Gastroesophageal sphincter (tissue), 3 donors: ENCODE data around the gene FGF14.

Experiments
- CTCF ChIP-seq, 4 experiments: fragments of 200-600 bp in 2 of 4; fragments of 450-650 bp in 2 of 4; sonication (generic) in 1 of 4; IDR thresholded peaks; one replicate each; pipeline ENCODE4 v1.5.1; 2017 to 2019; ENCODE audit warnings: antibody characterized with exemption in 4 of 4, mild to moderate bottlenecking in 2 of 4, moderate library complexity in 2 of 4
- EP300 ChIP-seq: sonication (generic); formaldehyde crosslinking; IDR thresholded peaks from one replicate; pipeline ENCODE4 v1.6.1; 2017; ENCODE audit warnings: antibody characterized with exemption, mild to moderate bottlenecking
- POLR2A ChIP-seq, 2 donors: fragments of 450-650 bp; IDR thresholded peaks; one replicate each; pipeline ENCODE4 v1.6.1; 2017; ENCODE audit warnings: antibody characterized with exemption in 2 of 2, mild to moderate bottlenecking in 2 of 2, moderate library complexity in 1 of 2
- POLR2AphosphoS5 ChIP-seq: sonication (generic); formaldehyde crosslinking; IDR thresholded peaks from one replicate; pipeline ENCODE4 v1.6.1; 2017; ENCODE audit warnings: antibody characterized with exemption

- TF ChIP-seq CTCF (IDR thresholded peaks at IDR 0.05) (no peak), EP300 (no peak), POLR2A (IDR thresholded peaks at IDR 0.05) (no peak), POLR2AphosphoS5 (no peak)
Measured at GRCh38 chr13:101979825-101980224, 422.0 kb downstream of the FGF14 start.
